NCI-H2029 treated with DMSO at 0.1 percent for 48 hours (cell line): ENCODE measurements around the gene WWOX.

Experiments used
- DNase-seq: peaks from one replicate; lab custom pipeline; 2025; lab: John Stamatoyannopoulos, UW

Gene WWOX

DNA sequence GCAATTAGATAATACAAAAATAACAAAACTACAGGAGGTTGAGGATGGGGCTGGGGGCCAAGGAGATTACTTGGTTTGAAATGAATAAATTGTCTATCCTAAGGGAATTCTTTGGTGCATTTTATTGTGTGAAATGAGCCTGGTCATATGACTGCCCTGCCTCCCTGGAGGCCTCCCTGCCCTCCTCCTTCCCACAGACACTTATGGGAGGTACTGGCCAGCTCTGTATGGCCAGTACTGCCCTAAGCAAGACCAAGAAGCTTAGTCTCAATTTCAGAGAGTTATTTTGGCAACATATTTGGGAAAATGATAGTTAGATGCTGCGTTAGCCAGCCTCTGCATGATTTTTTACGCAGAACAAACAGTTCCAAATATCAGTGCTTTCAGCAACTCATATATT is 511.9 kb downstream of the WWOX start:
- DNase-seq, result no peak

DNA sequence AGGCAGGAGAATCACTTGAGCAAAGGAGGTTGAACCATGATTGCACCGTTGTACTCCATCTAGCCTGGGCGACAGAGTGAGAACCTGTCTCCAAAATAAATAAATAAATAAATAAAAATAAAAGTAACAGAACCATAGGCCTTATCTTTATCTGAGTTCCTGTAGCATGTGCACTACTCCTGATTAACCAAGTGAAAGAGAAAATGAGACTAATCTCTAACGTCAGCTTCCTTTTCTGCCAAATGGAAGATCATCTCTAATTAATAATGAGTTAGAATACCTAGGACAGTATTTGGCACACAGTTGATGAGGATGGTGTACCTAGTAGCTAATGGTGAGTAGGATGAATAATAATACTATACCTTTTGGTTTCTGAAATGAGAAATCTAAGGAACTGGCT is 520.4 kb downstream of the WWOX start:
- DNase-seq, result no peak

DNA sequence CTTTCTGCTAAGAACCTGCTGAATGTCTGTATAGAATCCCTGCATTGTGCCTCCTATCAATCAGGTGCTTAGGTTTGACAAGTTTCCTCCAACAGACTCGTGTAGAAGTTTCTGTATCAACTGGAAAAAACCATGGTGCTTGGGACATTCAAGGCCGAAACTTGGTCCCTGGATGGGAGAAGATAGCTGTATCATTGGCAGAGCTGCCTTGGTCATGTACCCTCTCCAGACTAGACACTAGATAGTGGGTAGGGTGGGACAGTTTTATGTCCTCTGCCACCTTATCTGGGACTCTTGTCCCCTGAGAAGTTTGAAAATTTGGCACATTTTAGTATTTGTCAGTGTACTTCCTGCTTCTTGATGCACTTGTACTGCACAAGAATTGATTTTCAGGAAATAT is 520.8 kb downstream of the WWOX start:
- no peak for DNase-seq

DNA sequence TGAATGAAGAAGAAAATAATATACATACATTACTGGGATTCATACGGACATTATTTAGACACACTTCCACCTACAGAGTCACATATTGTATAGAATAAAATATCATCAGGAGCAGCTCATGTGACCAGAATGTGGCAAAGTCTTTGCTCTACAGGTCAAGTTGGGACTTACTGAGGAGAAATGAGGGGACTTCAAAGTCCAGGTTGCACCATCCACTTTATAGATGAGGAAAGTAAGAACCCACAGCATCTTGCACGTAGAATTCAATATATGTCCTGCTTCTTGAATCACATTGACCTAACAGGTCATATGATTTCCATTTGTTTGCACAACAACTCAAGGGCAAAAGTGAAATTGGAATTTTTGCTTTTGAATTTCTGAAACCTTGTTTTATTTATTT is 524.3 kb downstream of the WWOX start:
- DNase-seq, result no peak

DNA sequence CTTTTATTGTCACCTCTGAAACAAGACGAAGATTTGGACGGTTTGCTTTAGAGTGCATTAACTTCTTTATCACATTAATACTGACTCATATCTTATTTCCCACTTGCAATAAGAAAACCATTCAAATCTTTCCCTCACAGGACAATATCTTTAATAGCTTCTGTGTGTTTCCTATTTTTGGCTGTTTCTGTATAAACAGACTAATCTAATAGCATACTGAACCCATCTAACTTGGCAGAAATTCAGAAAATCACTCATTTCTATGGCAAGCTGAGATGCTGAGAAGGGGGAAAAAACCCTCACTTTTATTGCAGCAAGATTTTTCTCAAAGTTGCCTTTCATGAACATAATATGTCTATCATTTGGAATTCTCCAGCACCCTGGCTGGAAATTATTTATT is 524.9 kb downstream of the WWOX start:
- DNase-seq, result no peak

DNA sequence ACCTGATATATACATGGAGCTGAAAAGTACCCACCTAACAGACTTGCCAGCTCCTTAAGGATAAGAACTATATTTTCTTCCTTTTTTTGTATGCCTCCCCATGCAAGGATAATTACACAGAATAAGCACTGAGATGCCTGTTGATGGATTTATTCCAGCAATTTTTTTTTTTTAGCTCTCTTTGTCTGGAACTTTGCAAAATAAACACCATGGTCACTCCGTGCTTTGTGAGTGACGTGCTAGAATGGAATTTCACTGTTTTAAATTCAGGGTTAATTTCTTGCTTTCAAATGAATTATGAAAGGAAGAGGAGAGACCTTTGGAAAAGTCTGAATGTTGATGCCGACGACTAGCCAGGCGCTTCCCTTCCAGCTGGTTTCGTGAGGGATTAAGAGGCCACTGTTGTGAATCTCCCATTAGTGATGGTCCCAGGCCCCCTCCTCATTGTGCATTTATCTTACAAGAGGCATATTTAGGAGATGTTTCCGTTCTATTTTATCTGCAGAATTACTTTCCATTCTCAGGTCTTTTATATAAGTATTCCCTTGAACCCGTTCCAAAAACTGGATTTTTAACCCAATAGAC is 529.1 kb downstream of the WWOX start:
- no peak for DNase-seq

DNA sequence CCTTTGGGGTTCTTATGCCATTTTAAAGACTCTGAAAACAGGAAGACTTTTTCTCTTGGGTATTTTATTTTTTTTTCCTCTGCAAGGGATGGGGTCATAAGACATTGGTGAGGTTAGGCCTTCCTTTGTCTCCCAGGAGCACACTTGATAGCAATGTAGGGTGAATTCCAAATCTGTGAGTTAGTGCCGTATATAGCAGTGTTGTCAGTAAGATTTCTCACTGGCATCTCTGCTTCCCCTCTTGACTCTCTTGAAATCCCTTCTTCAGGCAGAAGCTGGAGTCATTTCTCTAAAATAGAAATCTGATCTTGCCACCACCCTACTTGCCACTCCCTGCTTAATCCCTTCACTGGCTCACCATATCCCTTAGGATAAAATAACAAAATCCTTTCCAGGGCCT is 529.7 kb downstream of the WWOX start:
- DNase-seq, result no peak

DNA sequence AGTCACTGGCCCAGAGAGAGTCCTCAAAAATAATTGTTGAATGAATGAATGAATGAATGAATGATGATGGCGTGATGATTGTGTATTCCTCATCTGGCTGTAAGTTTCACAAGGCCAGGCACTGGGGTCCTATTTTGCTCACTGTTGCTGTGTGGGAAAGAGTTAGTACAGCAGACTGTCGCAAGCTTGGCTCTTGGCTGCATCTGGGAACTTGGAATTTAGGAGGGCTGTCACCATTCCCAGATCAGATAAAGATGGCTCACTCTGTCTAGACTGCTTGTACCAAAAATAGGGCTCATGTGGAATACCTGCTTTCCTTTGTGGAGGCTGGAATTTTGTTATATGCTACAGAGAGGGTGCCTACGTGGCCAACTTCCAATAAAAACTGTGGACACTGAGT is 530.6 kb downstream of the WWOX start:
- no peak for DNase-seq

DNA sequence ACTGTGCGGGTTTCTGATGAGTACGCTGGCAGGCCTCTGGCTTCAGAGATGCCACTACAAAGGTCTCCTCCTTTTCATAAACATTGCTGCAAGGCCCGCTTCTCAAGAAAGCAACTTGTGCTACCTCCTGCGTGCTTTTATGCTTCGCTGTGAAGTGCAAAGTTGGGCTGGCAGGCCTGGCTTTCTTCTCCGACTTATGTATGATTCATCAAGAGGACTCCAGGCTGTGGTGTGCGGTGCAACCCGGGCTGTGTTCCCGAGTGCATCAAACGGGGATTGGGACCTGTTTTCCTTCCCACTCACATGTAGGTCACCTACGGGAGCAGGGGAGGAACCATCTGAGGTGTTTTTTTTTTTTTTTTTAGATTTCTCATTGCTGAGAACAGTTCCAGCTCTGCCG is 534.1 kb downstream of the WWOX start:
- DNase-seq, result no peak

DNA sequence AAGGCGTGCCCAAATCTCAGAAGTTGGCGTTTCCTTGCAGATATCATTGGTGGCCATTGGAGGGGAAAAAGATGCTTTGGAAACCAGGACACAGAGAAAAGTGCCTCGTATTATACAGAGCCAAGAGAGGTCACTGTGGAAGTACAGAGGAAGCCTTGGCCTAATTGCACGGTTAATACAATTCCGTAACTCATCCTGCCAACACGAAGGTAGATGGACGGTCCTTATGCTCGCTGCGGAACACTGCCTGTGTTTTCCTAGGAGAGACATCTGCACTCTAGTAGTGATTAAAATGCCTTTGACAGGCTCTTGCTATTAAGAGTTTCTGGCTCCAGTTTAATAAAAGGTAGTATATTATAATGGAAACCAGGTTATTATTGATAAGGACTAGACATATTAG is 536.4 kb downstream of the WWOX start:
- no peak for DNase-seq

DNA sequence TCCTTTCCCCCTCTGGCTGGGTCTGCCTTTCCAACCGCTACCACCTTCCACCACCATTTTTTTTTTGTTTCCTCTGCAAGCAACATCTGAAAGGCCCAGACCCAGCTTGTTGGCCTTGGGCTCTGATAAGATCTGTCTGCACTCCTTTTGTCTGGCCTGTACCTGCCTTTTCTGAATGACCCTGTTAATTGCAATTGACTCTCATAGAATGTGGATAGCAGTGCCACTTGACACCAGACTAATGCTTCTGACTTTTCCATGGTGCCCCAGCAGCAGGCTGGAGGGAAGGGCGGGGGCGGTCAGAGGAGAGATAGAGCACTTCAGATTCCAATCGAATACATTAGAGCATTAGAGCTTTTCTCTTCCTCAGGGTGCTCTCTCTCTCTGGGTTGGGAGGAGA is 538.9 kb downstream of the WWOX start:
- DNase-seq, result peak; percentile 46

DNA sequence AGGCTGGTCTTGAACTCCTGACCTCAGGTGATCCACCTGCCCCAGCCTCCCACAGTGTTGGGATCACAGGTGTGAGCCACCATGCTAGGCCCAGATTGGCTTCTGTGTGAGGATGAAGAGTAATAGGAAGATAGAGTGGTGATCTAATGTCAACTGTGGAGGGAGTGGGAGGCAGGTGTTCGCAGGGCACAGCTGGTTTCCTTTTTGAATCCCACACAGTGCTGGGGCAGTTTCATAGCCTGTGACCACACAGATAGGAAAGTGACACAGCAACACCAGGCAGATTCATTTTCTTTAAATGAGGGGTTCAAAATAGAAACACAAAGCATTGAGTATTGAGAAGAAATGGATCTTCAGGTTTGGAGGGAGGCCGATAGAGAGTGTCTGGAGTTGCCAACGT is 540.3 kb downstream of the WWOX start:
- no peak for DNase-seq

DNA sequence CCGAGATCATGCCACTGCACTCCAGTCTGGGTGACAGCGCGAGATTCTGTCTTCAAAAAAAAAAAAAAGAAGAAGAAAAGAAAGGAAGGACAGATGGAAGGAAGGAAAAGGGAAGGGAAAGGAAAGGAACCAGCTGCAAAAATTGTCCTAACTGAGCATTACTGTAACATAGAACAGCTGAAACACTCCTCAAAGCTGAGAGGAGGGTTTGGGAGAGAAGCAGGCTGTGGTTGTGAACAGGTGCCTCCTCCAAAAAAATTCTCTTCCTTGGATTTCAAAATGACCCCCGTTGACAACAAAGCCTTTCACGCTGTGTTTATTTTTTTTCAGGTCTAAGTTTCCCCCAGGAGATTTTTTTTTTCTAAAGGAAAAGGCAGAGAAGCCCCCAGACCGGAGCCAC is 541.4 kb downstream of the WWOX start:
- no peak for DNase-seq

DNA sequence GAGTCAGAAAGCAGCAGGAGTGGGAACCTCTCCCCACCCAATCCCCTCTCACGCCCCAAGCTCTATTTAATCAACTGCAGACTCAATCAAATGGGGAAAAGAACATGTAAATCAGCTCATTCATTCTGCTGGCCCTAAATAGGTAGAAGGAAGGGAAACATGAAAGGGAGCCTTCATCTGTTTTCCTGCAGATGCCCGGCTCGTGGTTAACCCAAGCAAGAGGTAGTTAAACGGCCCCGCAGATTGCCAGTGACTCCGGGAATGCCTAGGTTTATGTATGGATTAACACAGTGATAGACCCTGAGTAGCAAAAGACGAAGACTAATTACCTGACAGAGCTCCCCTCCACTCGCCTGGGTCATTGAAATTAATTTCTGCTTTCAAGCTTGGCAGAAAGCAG is 542.0 kb downstream of the WWOX start:
- DNase-seq, result no peak

DNA sequence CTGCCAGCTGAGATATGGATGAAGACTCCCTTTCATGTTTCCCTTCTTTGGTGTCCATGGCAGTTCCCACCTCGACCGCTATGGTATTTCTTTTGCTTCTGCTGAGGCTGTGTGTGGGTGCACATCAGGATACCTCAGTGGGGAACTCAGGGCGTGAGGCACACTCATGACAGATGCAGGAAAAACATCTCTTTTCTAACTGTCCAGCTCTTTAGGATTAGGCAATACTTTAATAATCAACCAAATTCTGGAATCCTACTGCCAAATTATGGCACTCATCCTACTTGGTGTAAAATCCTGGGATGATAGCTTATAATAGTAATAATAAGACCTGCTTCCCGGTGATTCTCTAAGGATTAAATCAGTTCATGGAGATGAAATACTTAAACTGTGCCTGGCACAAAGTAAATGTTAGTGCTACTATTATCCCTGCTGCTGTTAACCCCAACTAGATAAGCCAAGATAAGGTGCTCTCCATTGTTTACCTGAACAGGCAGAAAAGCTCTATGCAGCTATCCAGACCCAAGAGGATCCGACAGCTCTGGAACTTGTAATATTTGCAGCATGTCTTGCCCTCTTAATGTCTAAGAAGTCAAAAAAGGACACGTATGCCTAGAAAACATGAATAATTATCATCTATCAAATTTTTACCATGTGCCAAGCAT is 543.3 kb downstream of the WWOX start:
- DNase-seq, result no peak

DNA sequence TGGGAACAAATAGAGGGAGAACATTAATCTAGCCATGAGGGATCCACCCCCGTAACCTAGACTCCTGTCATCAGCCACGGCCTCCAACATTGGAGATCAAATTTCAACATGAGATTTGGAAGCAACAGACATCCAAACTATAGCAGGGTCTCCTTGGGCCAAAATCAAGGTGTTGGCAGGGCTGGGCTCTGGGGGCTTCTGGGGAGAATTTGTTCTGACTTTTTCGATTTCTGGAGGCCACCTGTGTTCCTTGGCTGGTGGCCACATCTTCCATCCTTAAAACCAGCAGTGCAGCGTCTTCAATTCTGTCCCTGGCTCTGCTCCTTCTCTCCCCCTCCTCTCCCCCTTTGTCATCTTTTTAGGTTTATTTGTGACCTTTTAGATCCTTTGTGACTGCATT is 546.2 kb downstream of the WWOX start:
- DNase-seq, result no peak

DNA sequence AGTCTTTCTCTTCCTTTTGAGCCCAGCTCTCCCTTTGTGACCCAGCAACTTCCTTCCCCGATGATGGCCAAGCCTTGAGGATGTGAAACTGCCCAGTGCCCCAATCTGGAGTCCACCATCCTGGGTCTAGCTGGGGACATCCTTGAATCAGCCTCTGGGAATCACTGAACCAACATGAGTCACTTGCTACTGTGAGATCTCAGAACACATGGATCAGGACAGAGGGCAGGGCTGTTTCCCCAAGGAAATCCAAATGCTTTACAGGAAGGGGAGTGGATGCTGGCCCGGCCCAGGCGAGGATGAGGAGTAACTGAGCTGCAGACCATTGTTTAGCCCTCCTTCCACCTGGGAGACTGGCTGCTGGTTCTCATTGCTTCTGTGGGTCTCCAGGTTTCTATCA is 547.6 kb downstream of the WWOX start:
- DNase-seq, result no peak

DNA sequence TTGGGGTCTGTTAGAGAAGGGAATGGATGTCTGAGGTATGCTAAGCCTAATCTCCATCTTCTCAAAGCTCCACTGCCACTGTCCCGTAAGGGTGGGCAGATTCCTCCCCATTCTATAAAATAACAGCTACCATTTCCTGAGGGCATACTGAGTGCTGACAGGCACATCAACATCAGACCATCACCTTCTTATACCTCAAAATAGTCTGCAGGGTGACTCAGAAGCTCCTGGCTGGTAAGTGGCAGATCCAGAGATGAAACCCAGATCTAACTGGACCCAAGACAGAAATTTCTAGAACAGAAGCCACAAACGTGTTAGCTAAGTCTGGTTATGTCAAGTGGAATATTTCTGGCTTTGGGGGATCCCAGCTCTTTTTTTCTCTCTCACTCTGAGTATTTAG is 548.0 kb downstream of the WWOX start:
- no peak for DNase-seq

DNA sequence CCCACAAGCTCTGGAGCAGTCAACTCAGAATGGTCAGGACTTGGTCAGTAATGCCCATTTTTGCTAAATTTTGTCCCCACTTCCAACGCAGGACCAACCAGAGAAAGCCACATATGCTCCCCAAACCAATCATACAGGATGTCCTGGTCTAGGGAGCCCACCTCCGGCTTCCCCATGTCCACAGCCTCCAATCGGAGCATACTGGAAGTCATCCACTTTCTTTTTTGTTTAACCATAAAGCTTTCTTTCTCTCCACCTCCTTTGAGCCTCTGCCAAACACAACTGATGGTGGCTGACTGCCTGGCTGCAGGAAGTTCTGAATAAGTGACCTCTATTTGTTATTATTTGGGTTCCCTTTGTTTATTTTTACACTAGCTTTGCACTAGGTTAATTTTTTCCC is 549.1 kb downstream of the WWOX start:
- DNase-seq, result peak; percentile 11

DNA sequence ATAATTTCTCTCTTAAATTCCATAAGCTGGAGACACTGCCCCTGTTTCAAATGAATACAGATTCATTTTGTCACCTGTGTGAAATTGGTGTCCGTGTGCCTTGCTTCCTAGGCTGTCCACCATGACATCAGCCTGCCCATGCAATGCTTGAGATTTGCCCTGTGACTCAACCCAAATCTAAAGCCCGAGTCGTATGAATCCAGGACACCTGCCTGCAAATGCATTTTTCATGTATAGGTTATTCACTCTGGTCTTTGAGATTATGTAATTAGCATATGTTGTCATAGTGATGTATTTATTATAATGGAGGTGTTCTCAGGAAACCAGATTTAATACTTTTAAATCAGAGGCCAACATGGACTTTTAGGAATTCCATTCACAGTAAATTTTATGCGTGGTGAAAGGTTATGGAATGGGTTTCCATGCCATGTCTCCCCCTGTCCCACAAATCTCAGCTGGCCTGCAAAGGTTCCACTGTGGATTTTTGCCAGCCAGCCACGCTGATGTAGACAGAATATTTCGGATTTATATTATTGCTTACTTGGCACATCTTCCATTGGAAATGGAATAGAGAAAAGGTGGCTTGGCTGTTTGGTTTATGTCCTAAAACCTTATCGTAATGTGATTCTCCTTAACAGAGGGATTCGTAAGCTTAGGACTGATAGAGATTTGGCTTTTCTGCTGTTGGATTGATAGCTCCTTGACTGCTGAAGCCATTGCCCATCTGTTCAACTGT is 551.1 kb downstream of the WWOX start:
- no peak for DNase-seq

DNA sequence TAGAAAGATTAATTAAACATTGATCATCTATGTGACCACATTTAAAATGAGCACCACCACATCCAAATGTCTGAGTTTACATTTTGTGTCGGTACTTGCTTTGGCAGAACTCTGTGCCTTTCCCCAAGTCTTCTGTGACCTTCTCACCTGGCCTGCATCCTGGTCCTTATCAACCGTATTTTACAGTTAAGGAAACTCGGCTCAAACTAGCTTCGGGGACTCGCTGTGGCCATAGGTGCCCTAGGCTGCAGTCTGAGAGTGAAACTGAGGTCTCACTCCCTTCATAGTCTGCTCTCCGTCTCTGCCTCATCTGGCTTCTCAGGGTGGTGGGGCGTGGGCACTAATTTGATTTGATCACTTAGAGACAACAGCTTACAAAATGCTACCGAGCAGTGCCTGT is 555.5 kb downstream of the WWOX start:
- DNase-seq, result no peak

DNA sequence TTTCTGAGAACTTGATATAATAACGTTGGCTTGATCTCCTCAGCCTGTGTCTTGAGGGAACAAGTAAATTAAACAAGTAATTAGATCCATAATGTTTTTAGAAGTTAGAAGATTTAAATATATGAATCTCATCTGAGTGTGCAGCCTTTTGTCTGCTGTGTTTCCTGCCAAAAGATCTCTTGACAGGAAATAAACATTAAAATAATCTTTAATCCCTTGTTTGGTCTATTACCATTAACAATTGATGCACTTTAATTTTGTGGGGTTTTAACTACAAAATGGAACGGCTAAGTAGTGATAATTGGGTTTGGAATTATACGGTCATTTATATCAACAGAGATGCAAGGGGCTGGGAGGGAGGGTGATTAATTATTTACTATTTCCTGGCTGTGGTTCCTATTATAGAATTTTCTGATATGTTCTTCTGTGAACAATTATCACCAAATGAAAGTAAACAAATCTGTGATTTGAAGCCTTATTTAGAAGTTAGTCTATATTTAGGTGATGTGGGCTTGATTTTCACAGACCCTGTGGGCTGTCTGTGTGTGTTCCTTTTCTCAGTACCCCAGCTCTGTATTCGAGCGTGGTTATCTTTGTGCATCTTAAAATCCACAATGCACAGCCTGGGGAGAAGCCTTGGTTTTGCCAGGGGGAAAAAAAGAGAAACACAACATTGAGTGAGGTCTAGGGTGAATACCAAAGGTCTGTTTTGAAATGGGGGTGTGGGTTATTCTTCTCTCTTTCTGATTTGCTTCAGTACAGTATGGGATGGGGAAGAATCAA is 556.1 kb downstream of the WWOX start:
- no peak for DNase-seq

DNA sequence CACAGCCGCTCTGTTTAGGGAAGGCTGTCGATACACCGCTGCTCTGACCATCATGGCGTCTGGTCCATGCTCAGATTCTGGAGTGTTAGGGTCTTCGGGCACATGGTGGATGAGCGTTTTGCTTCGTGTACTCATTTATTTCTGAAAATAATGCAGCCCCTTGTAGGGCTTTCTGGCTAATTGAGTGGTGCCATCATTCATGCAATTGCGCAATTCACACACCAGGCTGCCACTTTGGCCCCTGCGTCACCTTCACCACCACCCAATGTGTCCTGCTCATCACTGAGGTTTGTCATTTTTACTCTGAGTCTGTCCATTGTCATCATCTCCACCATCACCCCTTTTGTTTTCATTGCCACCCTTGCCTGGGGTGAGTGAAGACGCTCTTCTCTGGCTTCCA is 557.4 kb downstream of the WWOX start:
- no peak for DNase-seq
